CD14-positive monocyte (primary cell): ENCODE data around the gene TSPAN19. TPM values are rescaled to one million over a fixed set of nuclear protein-coding genes. Genes with fewer than 3 reads are reported as not detected.

Source experiments
- DNase-seq, 3 donors: peaks; one replicate each; pipeline ENCODE4 v3.0.0-alpha.2; 2011 to 2022
- H2AFZ ChIP-seq: 2 replicates; pipeline ENCODE4 v1.6.0; 2012; ENCODE audit warnings: mild to moderate bottlenecking, low read depth, low read length, inconsistent platforms; ENCODE audit not compliant: insufficient read depth, poor library complexity, severe bottlenecking
- H3K27ac ChIP-seq, 2 donors: 1 replicate in 1 of 2; 2 replicates in 1 of 2; pipeline ENCODE4 v1.5.1; 2012 to 2013; ENCODE audit warnings: low read length in 2 of 2, control low read depth in 1 of 2, inconsistent platforms in 1 of 2, low read depth in 1 of 2, mild to moderate bottlenecking in 1 of 2
- H3K27me3 ChIP-seq, 2 donors: one replicate each; pipeline versions ENCODE4 v1.6.0 to v1.6.1; 2011 to 2013; ENCODE audit warnings: low read length in 2 of 2; ENCODE audit not compliant: control insufficient read depth in 2 of 2, insufficient read depth in 2 of 2
- H3K36me3 ChIP-seq, 2 donors: replicated peaks in 1 of 2; 1 replicate in 1 of 2; 2 replicates in 1 of 2; pipeline versions ENCODE4 v1.5.1 to v1.6.1; 2012 to 2013; ENCODE audit warnings: low read length in 2 of 2, control low read depth in 1 of 2, inconsistent platforms in 1 of 2, mild to moderate bottlenecking in 1 of 2; ENCODE audit not compliant: insufficient read depth in 2 of 2, control insufficient read depth in 1 of 2
- H3K4me1 ChIP-seq, 2 donors: 1 replicate in 1 of 2; 2 replicates in 1 of 2; pipeline versions ENCODE4 v1.5.1 to v1.6.1; 2012 to 2013; ENCODE audit warnings: low read length in 2 of 2, control low read depth in 1 of 2, inconsistent platforms in 1 of 2, mild to moderate bottlenecking in 1 of 2, moderate library complexity in 1 of 2; ENCODE audit not compliant: insufficient read depth in 2 of 2, control insufficient read depth in 1 of 2
- H3K4me2 ChIP-seq: replicated peaks from 2 replicates; pipeline ENCODE3; 2012; ENCODE audit warnings: low read length, moderate library complexity, mild to moderate bottlenecking; ENCODE audit not compliant: poor library complexity, severe bottlenecking; ENCODE audit errors: extremely low read depth
- H3K4me3 ChIP-seq, 3 experiments: fragments of 200-600 bp in 1 of 3; sonication (generic) in 1 of 3; replicated peaks in 1 of 3; 1 replicate in 2 of 3; 2 replicates in 1 of 3; pipeline ENCODE4 v1.5.1; 2011 to 2013; ENCODE audit warnings: low read length in 3 of 3, mild to moderate bottlenecking in 3 of 3, control low read depth in 2 of 3, low read depth in 2 of 3, inconsistent platforms in 1 of 3, moderate library complexity in 1 of 3
- H3K79me2 ChIP-seq: 2 replicates; pipeline ENCODE4 v1.6.0; 2012; ENCODE audit warnings: mild to moderate bottlenecking, control low read depth, inconsistent platforms, low read length, moderate library complexity; ENCODE audit not compliant: insufficient read depth
- H3K9ac ChIP-seq: 2 replicates; pipeline ENCODE4 v1.6.0; 2017; ENCODE audit warnings: low read length, mild to moderate bottlenecking; ENCODE audit not compliant: insufficient read depth, poor library complexity, severe bottlenecking
- H3K9me3 ChIP-seq, 2 donors: replicated peaks in 1 of 2; 1 replicate in 1 of 2; 2 replicates in 1 of 2; pipeline versions ENCODE4 v1.5.1 to v1.6.1; 2012 to 2013; ENCODE audit warnings: low read length in 2 of 2, control low read depth in 1 of 2; ENCODE audit not compliant: control insufficient read depth in 1 of 2, insufficient read depth in 1 of 2
- H4K20me1 ChIP-seq: 2 replicates; pipeline ENCODE4 v1.6.0; 2012; ENCODE audit warnings: mild to moderate bottlenecking, low read length, control low read depth, moderate library complexity; ENCODE audit not compliant: insufficient read depth
- H3K27ac Mint-ChIP-seq, 7 donors: one replicate each; pipeline ENCODE4 v1.8.0; 2020; ENCODE audit warnings: mild to moderate bottlenecking in 7 of 7, mixed read lengths in 7 of 7, moderate library complexity in 6 of 7, inconsistent platforms in 2 of 7
- H3K27me3 Mint-ChIP-seq, 3 donors: one replicate each; pipeline ENCODE4 v1.8.0; 2021 to 2022; ENCODE audit warnings: low read depth in 3 of 3, mild to moderate bottlenecking in 3 of 3, mixed read lengths in 3 of 3, moderate library complexity in 3 of 3, inconsistent platforms in 1 of 3
- H3K36me3 Mint-ChIP-seq, 2 donors: one replicate each; pipeline ENCODE4 v1.8.0; 2020; ENCODE audit warnings: mixed read lengths in 2 of 2, inconsistent platforms in 1 of 2, mild to moderate bottlenecking in 1 of 2
- H3K4me1 Mint-ChIP-seq: one replicate; pipeline ENCODE4 v1.8.0; 2020; ENCODE audit warnings: mild to moderate bottlenecking, mixed read lengths
- H3K4me3 Mint-ChIP-seq, 2 donors: one replicate each; pipeline ENCODE4 v1.8.0; 2020; ENCODE audit warnings: mild to moderate bottlenecking in 2 of 2, mixed read lengths in 2 of 2, moderate library complexity in 1 of 2
- H3K9me3 Mint-ChIP-seq, 7 donors: one replicate each; pipeline ENCODE4 v1.8.0; 2020 to 2022; ENCODE audit warnings: mixed read lengths in 7 of 7, mild to moderate bottlenecking in 6 of 7, moderate library complexity in 6 of 7, inconsistent platforms in 2 of 7
- CTCF ChIP-seq: fragments of 200-600 bp; IDR thresholded peaks from one replicate; pipeline ENCODE4 v1.8.0; 2022; ENCODE audit warnings: antibody characterized with exemption, mild to moderate bottlenecking
- WGBS: methylation state at CpG from one replicate; pipeline ENCODE4 v1.1.5; 2013; ENCODE audit warnings: missing lambda C conversion rate; ENCODE audit not compliant: insufficient coverage; 5-methylcytosine and 5-hydroxymethylcytosine counted together
- intact Hi-C, 2 donors: fragments of 100-400 bp; cut with micrococcal nuclease; formaldehyde crosslinking; loops; one replicate each; pipeline versions ENCODE4 v1.15.0 to v1.15.1; 2023
- polyA plus RNA-seq, 3 donors: library from polyadenylated mRNA; depleted of rRNA in 1 of 3; unstranded in 2 of 3; stranded (reverse) in 1 of 3; fragments of 300-500 nt in 2 of 3; fragments of >200 nt in 1 of 3; fragmentation: Illumina TruSeq in 2 of 3; gene quantifications; 1 replicate in 2 of 3; 2 replicates in 1 of 3; pipeline ENCODE4 v1.2.3, GENCODE V29; 2012 to 2021

TSPAN19 gene
- polyA plus RNA-seq, 3 donors, result not detected

GRCh38 chr12:85065837-85066482, 29.9 kb upstream of the TSPAN19 start:
- Histone ChIP-seq H3K79me2 (no peaks in the 10 kb centered on the region), H2AFZ (no peak overlapping the region), H3K36me3 (no peaks in the 10 kb centered on the region), H3K9ac (no peak overlapping the region), H3K9me3 (no peaks in the 10 kb centered on the region), H3K4me1 (no peaks in the 10 kb centered on the region), H4K20me1 (no peaks in the 10 kb centered on the region), H3K4me3 (no peak overlapping the region), H3K27ac (no peak overlapping the region), H3K27me3 (no peaks in the 10 kb centered on the region), H3K4me2 (no peak overlapping the region)
- H3K4me1 Mint-ChIP-seq, result peaks cover 10% of the 10 kb centered on the region
- intact Hi-C loops, result no loop called here
- no peak for DNase-seq
- peaks cover 0 to 2% (median 0%) of the 10 kb centered on the region in 3 donors for H3K27me3 Mint-ChIP-seq
- no peak overlapping the region for H3K4me3 Mint-ChIP-seq
- H3K36me3 Mint-ChIP-seq, result no peaks in the 10 kb centered on the region
- TF ChIP-seq CTCF, result no peak
- WGBS, result no CpG with 5 or more reads among the region's 3 CpGs
- peaks cover 0 to 3% (median 0%) of the 10 kb centered on the region in 7 donors for H3K9me3 Mint-ChIP-seq
- peak overlapping the region in 1 of 7 donors; percentile 2 for H3K27ac Mint-ChIP-seq

GRCh38 chr12:85060916-85061315, 24.8 kb upstream of the TSPAN19 start:
- Histone ChIP-seq H2AFZ (no peak overlapping the region), H3K27me3 (no peaks in the 10 kb centered on the region), H3K36me3 (no peaks in the 10 kb centered on the region), H3K4me2 (peak overlapping the region; percentile 18), H3K4me1 (peaks cover 0 to 9% of the 10 kb centered on the region in 2 donors), H3K79me2 (no peaks in the 10 kb centered on the region), H3K27ac (no peak overlapping the region), H3K9ac (no peak overlapping the region), H4K20me1 (no peaks in the 10 kb centered on the region), H3K9me3 (no peaks in the 10 kb centered on the region), H3K4me3 (no peak overlapping the region)
- no peaks in the 10 kb centered on the region for H3K36me3 Mint-ChIP-seq
- H3K27me3 Mint-ChIP-seq, result peaks cover 0 to 3% (median 2%) of the 10 kb centered on the region in 3 donors
- no peak overlapping the region for H3K27ac Mint-ChIP-seq
- DNase-seq, result no peak
- WGBS, result no CpG with 5 or more reads among the region's 2 CpGs
- H3K9me3 Mint-ChIP-seq, result peaks cover 0 to 2% (median 0%) of the 10 kb centered on the region in 7 donors
- intact Hi-C loops, result no loop called here
- H3K4me3 Mint-ChIP-seq, result no peak overlapping the region
- peaks cover 18% of the 10 kb centered on the region for H3K4me1 Mint-ChIP-seq
- no peak for TF ChIP-seq CTCF
